ENCODE results near the gene DDA1.

DDA1 gene

DNA sequence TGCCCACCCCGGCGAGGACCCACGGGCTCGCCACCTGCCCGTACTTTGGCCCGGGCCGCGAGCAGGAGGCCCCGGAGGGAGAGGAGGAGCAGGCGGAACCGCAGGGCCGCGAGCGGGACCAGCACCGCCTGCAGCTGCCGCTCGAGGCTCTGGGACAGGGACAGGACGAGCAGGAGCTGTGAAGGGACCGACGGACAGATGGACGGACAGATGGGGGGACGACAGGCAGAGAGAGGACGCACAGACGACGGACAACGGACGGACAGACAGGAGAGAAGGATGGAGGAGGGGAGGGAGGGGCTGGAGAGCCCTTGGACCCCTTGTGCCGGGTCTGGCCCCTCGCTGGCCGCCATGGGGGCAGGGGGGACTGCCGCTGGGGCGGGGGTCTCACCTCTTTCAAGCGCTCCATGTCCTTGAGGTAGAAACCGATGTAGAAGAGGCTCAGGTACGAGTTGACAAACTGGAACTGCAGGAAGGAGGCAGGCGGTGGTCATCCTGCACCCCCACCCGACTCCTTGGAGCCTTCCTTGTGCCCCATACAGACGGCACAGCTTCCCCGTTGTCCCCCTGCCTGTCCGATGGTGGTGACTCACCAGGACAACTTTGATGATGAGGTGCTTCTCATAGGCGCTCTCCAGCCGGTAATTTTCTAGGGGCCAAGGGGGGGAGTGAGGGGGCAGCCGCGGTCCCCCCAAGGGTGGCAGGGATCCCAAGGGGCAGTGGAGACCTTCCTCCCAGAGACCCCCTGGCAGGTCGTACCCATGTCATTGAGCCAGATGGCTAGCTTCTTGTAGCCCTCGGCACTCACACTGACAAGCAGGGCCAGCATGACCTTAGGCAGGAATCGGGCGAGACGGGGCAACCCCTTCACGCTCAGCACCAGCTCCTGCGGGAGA is 20.3 kb downstream of the DDA1 start:
- DNase-seq (ENCODE audit: low read depth), result no peak

DNA sequence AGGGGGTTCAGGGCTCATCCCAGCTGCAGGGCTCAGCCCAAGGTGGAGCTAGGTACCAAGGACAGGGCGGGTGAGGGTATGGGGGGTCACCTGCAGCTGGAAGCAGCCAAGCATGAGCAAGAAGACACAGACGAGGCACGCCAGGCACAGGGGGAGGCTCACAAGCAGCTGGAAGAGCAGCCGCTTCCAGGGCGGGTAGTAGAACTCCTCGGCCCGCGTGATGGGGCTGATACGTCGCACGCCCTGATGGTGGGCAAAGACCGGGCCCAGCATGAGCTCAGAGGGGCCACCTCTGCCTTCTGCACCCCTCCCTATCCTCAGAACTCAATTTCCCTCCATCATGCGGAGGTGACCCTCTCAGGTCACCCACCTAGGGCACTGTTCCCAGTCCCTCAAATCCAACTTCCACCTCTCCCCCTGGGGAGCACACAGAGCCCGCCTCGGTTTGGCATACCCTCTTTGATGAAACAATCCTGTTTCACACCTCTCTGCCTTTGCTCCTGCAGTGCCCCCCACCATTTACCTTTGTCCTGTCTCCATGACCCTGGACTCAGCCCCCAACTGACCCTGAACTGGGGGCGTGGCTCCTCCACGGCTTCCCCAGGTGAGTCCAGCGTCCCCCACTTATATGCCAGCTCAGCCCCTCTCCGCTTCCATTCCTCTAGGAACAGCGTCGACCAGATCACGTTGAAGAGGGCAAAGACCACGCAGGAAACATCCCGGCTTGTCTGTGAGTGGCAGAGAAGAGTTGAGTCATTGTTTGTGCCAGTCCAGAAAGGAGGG is 21.1 kb downstream of the DDA1 start:
- DNase-seq (ENCODE audit: low read depth), result no peak

DNA sequence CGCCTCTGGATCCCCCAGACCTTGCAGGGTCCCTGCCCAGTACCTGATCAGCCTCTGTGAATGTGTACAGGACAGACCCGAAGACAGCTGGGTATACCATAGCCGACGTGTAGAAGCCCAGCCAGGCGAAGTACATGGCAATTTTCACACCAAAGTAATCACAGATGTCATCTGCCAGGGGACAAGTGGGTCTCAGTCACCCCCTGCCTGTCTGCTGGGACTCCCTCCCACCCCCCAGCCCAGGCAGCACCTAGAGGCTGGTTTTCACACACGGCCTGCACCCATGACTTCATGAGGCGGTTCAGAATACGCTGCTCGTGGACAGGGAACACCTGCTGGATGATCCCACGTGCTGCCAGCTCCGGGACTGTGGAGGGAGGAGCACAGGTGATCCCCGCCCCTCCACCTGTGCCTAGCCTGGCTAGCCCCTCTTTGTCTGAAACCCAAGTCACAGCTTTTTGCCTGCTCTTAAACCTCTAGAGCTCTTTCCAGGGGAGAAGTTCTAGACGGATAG is 21.7 kb downstream of the DDA1 start:
- no peak for DNase-seq (ENCODE audit: low read depth)

DNA sequence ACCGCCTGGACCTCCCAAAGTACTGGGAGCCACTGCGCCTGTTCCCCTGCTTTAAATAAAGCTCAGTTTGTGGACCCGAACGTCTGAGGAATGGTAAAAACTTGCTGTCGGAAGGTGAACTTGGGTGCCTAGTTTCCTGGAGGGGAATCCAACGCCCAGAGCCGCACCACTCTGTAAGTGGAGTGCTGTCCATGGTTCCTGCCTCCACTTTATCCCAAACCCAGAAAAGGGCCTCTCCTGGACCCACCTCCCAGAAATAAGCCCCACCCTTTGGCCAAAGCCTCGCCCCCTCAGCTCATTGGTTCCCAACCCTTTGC is 23.0 kb downstream of the DDA1 start:
- DNase-seq (ENCODE audit: low read depth), result no peak

DNA sequence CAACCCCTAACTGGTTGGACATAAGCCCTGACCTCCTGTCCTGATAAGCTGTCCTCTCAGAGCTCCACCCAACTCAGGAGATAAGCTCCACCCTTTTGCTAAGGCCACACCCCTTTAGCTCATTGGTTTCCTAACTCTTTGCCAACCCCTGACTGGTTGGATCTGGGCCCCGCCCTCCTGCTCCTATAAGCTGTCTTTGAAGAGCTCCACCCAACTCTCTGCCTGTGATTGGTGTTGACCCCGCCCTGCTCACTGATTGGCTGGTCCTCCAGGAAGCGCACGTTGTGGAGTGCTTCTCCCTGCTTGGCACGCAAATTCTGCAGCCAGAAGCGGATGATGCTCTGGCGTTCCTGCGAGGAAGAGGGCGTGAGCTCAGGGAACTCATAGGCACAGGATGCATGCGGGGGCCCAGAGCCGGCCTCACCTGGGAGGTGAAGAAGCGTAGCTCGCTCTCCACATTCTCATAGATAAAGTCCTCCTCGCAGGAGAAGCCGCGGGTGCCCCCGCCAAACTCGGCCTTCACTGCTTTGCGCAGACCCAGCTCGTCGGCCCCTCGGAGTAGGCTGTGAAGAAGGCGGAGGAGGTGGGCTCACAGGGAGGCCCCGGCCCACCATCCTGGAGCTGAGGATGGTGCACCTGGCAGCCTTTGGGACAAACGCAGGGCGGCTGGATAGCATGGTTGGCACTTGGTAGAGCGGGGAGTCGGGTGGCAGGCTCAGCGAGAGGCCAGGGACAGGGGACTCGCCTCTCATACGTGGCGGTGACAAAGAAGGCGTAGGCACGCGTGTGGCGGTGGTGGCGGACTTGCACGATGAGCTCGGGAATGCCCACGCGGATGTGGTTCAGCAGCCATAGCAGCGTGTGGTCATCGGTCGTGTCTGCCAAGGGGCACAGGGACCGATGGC is 23.6 kb downstream of the DDA1 start:
- DNase-seq (ENCODE audit: low read depth), result no peak

DNA sequence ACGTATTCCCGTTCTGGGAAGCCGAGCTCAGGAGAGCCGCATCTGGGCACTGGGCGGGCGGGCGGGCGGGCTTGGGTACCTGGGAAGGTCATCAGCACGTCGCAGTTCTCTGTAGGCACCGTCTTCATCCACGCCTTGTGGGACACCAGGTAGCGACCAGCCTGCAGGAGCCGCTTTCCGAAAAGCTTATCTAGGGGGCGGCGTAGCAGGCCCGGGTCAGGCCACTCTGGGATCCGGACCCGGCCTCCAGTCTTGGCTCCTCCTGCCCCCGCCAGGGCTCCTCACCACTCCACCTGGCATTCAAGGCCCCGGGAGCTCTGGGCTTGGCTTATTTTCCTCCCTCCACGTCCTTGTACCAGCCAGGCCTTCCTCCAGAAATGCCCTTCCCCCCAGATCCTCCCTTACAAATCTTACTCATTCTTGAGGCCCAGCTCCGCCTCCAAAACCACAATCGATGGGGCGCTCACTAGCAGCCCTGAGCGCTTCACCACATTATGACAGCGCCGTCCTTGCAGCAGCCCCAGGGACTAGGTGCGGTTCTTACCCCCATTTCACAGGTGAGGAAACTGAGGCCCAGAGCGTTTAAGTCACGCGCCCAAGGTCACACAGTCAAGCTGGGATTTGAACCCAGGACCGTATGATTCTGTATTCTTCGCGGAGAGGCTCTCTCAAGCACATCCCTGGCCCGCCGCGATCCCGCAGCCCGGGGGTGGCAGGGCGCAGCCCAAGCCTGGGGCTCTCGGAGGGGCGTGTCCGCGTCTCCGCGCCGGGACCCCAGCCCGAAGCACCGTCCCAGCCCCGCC is 24.4 kb downstream of the DDA1 start:
- peak; percentile 57 for DNase-seq (ENCODE audit: low read depth)

DNA sequence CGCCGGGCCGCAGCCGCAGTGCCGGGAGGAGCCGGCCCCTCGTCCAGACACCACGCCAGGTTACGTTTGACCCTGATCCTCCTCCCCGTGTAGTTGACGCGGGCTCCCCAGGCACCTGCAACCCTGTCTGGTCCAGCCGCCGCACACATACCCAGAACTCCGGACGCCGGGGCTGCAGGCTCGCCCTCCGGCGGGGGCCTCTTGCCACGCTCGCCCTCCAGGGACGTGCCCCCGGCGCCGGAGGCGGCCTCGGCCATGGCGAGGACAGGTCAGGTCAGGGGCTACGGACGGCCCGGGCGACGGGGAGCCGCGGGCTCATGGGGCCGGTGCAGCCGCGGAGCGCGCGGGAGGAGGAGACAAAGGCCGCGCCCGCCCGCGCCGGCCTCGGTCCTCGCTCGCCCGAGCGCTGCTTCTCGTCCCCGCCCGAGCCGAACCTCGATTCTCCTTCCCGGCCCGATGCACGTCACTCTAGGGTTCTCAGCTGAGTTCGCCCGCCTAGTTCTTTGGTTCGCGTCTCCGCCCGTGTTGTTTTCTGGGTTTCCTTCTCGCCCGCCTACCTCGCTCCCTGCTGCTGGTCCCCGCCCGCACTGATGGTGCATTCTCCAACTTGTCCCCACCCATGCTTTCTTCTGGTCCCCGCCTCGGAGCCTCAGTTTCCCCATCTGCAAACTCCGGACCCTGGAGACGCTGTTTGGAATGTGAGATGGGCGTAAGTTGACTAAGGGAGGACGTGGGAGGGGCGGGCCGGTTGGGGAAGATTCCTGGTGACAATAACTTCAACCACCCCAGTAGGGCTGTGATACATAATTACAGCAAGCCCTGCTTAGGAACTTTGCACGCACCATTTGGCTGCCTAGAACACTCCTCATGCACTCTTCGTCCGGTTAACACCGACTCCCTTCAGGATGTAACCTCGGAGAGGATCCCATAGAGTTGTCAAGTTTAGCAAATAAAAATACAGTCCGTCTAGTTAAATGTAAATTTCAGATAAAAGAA is 25.3 kb downstream of the DDA1 start, which contains the start of gene ANO8:
Gene ANO8 (minus strand): TSS at position 442 of the 996 bp plus-strand sequence. CDS start 185 bp downstream, at position 257.
- peak; percentile 94 for DNase-seq (ENCODE audit: low read depth)

DNA sequence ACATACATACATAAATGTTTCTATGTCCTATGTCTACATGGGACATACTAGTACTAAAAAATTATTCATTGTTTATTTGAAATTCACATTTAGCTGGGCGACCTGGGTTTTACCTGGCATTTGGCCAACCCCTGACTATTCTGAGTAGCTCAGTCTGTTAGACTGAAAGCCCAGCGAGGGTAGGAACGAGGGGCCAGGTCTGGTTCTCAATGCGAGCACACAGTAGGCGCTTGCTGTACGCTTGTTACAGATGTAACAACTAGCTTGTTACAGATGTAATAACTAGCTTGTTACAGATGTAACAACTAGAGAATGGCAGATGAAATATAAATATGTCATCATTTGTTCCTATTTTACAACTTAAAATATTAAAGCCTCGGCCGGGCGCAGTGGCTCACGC is 26.2 kb downstream of the DDA1 start:
- DNase-seq (ENCODE audit: low read depth), result no peak

DNA sequence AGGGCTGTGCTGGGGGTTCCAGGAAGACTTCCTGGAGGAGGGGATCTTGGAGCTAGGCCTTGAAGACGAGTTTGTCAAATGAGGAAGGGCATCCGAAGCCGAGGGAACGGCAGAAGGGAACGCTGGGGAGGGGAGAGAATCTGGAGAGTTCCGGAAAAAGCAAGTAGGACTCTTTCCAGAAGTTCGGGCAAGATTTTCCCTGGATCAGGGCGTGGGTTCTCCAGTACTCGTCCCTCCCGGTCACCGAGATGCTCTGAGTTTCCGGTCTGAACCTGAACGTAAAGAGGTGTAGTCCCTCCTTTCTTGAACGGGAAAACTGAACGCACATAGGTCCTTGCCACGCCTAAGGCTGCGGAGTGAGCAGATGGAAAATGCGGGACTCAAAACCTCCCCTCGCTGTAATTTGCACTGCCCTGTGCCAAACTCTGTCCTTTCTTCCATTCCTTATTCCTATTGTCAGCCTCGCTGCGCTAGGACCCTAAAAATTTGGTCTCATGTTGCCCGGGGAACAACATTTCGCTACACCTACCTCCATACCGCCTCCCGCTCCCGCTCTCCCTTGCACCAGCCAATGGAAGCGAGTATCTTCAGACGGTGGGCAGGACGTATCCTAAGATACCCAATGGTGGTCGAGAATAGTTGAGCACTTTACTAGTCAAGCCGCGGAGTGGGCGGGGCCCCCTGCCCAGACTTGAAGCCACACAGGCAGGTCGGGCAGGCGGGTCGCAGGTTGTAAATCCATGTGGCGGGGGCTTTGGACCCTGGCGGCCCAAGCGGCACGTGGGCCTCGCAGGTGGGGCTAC is 27.7 kb downstream of the DDA1 start, which contains the start of gene GTPBP3:
Gene GTPBP3 (plus strand): TSS at position 682 of the 803 bp plus-strand sequence. CDS start 59 bp downstream, at position 741.
- DNase-seq (ENCODE audit: low read depth), result peak; percentile 93

DNA sequence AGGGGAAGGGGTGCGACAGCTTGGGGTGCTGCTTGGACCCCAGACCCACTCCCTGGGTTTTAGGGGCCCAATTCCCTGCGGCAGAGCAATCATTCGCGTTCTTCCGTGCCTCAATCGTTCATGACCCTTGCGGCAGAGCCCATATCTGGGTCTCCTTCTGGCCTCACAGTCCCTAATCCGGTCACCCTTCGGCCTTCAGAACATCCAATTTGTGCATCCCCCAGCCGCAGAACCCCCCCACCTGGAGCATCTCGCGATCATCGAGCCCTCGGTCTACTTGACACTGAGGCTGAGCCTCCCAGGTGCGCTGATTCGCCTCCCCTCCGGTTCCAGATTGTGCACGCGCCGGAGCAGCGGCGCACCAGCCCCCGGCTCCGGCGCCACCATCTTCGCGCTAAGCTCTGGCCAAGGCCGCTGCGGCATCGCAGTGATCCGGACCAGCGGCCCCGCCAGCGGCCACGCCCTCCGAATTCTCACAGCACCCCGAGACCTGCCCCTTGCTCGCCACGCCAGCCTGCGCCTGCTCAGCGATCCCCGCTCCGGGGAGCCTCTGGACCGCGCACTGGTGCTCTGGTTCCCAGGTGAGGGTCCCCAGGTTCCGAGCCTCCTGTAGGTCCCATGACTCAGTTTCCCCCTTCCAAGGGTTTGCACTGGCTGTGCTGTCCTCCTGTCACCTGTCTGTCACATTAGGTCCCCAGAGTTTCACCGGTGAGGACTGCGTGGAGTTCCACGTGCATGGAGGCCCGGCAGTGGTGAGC is 28.5 kb downstream of the DDA1 start:
- no peak for DNase-seq (ENCODE audit: low read depth)

DNA sequence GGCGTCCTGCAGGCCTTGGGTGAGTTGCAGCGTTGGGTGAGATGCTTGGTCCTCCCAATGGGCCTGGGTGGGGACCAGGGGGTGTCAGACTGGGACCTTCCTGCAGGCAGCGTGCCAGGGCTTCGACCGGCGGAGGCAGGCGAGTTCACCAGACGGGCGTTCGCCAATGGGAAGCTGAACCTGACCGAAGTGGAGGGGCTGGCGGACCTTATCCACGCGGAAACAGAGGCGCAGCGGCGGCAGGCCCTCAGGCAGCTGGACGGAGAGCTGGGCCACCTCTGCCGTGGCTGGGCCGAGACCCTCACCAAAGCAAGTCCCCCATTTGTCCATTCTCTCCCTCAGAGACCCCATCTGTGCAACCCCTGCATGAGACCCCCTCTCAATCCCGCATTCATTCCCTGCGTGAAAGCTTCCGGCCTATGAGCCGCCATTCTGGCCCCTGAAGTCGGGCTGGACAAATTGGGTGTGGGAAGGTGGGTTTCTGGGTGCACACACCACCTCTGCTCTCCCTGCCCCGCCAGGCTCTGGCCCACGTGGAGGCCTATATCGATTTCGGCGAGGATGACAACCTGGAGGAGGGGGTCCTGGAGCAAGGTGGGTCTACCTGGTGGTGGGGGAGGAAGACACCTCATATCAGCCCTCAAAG is 29.2 kb downstream of the DDA1 start:
- DNase-seq (ENCODE audit: low read depth), result no peak

DNA sequence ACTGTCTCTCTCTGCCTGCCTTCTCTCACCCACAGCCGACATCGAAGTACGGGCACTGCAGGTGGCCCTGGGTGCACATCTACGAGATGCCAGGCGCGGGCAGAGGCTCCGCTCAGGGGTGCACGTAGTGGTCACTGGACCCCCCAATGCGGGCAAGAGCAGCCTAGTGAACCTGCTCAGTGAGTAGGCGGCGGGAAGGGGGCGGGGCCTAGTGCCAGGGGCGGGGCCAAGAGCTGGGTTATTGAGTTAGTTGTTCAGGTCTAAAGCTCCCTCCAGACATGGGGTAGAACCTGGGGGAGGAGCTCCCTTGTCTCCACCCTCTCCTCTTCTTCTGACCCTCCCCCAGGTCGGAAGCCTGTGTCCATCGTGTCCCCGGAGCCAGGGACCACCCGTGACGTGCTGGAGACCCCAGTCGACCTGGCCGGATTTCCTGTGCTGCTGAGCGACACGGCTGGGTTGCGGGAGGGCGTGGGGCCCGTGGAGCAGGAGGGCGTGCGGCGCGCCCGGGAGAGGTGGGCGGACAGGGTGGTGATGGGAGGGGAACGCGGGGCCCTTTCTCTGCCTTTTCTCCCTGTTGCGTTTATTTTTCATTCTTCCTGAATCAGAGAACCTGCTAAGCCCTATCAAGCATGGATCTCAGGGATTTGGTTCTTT is 29.9 kb downstream of the DDA1 start:
- DNase-seq (ENCODE audit: low read depth), result no peak

DNA sequence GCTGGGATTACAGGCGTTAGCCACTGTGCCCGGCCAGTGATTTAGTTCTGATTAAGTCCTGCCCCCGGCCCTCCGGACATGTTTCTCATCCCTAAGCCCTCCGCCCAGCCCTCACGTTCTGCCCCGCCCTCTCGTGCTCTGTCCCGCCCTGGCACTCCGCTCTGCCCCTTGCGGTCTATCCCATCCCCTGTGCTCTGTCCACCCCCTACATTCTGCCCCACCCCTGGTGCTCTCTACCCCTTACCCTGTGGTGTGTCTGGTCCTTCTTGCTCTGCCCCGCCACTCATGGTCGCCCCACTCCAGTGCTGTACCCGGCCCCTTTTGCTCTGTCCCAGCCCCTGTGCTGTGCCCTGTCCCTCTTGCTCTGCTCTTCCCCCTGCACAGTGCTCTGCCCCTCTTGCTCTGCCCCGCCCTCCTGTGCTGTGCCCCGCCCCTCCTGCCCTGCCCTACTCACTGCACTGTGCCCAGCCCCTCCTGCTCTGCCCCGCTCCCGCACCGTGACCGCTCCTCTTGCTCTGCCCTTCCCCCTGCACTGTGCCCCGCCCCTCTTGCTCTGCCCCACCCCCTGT is 31.0 kb downstream of the DDA1 start:
- DNase-seq (ENCODE audit: low read depth), result no peak

DNA sequence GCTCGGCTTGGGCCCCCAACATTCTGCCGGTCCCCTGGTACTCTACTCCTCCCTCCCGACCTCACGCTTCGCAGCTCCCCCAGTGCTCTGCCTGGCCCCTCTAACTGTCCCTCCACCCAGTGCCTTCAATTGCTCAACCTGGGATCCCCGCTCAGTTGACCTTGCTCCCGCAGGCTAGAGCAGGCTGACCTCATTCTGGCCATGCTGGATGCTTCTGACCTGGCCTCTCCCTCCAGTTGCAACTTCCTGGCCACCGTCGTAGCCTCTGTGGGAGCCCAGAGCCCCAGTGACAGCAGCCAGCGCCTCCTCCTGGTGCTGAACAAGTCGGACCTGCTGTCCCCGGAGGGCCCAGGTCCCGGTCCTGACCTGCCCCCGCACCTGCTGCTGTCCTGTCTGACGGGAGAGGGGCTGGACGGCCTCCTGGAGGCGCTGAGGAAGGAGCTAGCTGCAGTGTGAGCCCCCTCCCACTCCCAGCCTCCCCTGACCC is 31.6 kb downstream of the DDA1 start:
- no peak for DNase-seq (ENCODE audit: low read depth)

DNA sequence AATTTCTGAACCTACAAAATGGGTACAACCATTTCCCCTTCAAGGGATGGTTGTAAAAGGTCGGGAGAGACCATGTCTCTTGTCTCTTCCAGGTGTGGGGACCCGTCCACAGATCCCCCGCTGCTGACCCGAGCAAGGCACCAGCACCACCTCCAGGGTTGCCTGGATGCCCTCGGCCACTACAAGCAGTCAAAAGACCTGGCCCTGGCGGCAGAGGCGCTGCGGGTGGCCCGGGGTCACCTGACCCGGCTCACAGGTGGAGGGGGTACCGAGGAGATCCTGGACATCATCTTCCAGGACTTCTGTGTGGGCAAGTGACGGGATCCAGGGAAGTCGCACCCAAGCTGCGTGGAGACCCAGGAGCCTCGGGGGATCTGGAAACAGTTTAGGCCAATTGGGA is 32.0 kb downstream of the DDA1 start:
- no peak for DNase-seq (ENCODE audit: low read depth)

DNA sequence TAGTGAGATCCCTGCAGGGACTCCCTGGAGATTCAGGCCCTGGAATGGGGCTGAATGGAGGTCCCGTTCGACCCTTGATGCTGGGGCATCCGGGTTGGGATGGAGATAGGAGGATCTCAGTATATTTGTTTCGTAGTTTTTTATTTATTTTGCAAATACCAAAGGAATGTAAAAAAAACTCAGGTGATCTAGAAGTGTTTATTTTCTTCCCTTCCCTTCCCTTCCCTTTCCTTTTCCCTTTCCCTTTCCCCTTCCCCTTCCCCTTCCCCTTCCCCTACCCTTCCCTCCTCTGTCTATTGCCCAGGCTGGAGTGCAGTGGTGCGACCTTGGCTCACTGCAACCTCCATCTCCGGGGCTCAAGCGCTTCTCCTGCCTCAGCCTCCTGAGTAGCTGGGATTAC is 32.5 kb downstream of the DDA1 start:
- DNase-seq (ENCODE audit: low read depth), result no peak
